Measurements from ENCODE around the gene GRM7. TPM values are rescaled to one million over a fixed set of nuclear protein-coding genes. Genes with fewer than 3 reads are reported as not detected.

Gene GRM7
- total and polyA plus RNA-seq, 2 donors (not counting 1 experiment from before 2014, with no cell fraction given) = not detected

DNA sequence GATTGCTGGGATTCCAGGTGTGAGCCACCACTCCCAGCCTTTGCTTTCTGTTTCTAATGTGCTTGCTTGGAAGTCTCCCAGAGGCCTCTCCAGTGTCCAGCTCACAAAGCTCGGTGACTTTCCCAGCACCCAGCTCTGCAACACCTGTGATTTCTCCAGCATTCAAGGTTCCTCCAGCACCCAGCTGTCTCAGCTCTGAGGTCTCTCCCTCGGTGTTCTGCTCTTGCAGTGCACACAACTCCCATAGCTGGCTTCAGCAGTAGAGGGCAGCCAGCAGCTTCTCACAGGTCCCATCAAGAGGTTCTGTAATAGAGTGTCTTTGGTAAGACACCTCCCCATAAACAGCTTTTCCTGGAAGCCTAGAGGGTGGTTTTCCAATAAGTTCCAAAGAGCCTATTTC, 75.1 kb downstream of the GRM7 start:
- 92% methylated on average over 1 of the region's 2 CpGs for WGBS (ENCODE audit: insufficient coverage)
- no peak for ATAC-seq (ENCODE audit: low read depth)
- POLR2A ChIA-PET = no interaction called here

DNA sequence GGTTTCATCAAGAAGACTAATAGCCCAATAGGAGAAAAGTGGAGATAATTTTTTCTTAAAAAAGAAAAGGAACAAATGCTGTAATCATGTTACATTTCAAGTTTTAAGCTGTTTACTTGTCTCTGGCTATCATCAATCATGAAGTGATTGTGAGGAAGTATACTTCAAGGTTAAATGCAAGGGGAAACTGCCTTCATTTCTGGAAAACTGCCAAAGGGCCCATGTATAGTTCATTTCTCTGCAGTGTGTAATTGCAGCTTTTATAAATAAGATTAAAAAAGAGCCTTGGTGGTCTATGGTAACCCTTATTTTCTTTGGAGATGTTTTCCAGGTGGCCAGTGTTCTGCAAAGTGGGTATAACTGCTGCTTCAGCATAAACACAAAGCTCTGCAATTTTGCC, 101.9 kb downstream of the GRM7 start:
- DNase-seq (no peak), ATAC-seq (ENCODE audit: low read depth) (no peak)
- Histone ChIP-seq H3K4me1 (ENCODE audit: control insufficient read depth in 2 of 2, insufficient read depth in 2 of 2, low read length in 2 of 2) (no peaks in the 10 kb centered on the region), H3K4me3 (ENCODE audit: control extremely low read depth in 1 of 5, extremely low read depth in 1 of 5, insufficient read depth in 1 of 5, low read depth in 2 of 5, low read length in 4 of 5) (no peak overlapping the region), H3K9ac (ENCODE audit: low read length) (no peak overlapping the region), H2AFZ (ENCODE audit: insufficient read depth, low read depth, low read length, poor library complexity, severe bottlenecking) (no peak overlapping the region), H3K36me3 (replicated peaks in 1 of 2; ENCODE audit: control extremely low read depth in 1 of 2, control insufficient read depth in 1 of 2, extremely low read depth in 1 of 2, insufficient read depth in 2 of 2, low read length in 1 of 2) (no peaks in the 10 kb centered on the region), H3K4me2 (replicated peaks; ENCODE audit: low read depth, low read length, poor library complexity, severe bottlenecking) (no peak overlapping the region), H3K27me3 (replicated peaks in 1 of 4; ENCODE audit: control extremely low read depth in 1 of 4, control insufficient read depth in 3 of 4, insufficient read depth in 4 of 4, low read length in 3 of 4) (no peaks in the 10 kb centered on the region), H3K27ac (ENCODE audit: low read length in 2 of 2) (no peak overlapping the region), H3K9me3 (ENCODE audit: control extremely low read depth in 1 of 3, control insufficient read depth in 2 of 3, insufficient read depth in 1 of 3, low read length in 2 of 3) (no peaks in the 10 kb centered on the region), H3K79me2 (ENCODE audit: control insufficient read depth, insufficient read depth, low read length) (no peaks in the 10 kb centered on the region), H4K20me1 (ENCODE audit: control insufficient read depth, insufficient read depth, low read length, poor library complexity, severe bottlenecking) (no peaks in the 10 kb centered on the region)
- TF ChIP-seq, protein P1, sequence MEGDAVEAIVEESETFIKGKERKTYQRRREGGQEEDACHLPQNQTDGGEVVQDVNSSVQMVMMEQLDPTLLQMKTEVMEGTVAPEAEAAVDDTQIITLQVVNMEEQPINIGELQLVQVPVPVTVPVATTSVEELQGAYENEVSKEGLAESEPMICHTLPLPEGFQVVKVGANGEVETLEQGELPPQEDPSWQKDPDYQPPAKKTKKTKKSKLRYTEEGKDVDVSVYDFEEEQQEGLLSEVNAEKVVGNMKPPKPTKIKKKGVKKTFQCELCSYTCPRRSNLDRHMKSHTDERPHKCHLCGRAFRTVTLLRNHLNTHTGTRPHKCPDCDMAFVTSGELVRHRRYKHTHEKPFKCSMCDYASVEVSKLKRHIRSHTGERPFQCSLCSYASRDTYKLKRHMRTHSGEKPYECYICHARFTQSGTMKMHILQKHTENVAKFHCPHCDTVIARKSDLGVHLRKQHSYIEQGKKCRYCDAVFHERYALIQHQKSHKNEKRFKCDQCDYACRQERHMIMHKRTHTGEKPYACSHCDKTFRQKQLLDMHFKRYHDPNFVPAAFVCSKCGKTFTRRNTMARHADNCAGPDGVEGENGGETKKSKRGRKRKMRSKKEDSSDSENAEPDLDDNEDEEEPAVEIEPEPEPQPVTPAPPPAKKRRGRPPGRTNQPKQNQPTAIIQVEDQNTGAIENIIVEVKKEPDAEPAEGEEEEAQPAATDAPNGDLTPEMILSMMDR (IDR thresholded peaks at IDR 0.05) = no peak
- TF ChIP-seq EZH2 (IDR thresholded peaks at IDR 0.05; ENCODE audit: borderline replicate concordance, insufficient read depth, low read depth, low read length, poor library complexity, severe bottlenecking) = no peak
- H3K9me3 Mint-ChIP-seq (ENCODE audit: insufficient read depth) = no peaks in the 10 kb centered on the region
- H3K27me3 Mint-ChIP-seq = no peaks in the 10 kb centered on the region
- ChIA-PET POLR2A (no interaction called here), CTCF (no interaction called here)
- H3K27ac Mint-ChIP-seq = no peak overlapping the region
- no peaks in the 10 kb centered on the region for H3K4me1 Mint-ChIP-seq
- intact Hi-C loops (cut with micrococcal nuclease) = no loop called here
- H3K4me3 Mint-ChIP-seq = no peak overlapping the region

More for the DNA sequence above, 75.1 kb downstream of the GRM7 start:
- Histone ChIP-seq H3K27me3 (replicated peaks in 1 of 4; ENCODE audit: control extremely low read depth in 1 of 4, control insufficient read depth in 3 of 4, insufficient read depth in 4 of 4, low read length in 3 of 4) (no peaks in the 10 kb centered on the region), H2AFZ (ENCODE audit: insufficient read depth, low read depth, low read length, poor library complexity, severe bottlenecking) (no peak overlapping the region), H4K20me1 (ENCODE audit: control insufficient read depth, insufficient read depth, low read length, poor library complexity, severe bottlenecking) (no peaks in the 10 kb centered on the region), H3K27ac (ENCODE audit: low read length in 2 of 2) (no peak overlapping the region), H3K79me2 (ENCODE audit: control insufficient read depth, insufficient read depth, low read length) (no peaks in the 10 kb centered on the region), H3K4me1 (ENCODE audit: control insufficient read depth in 2 of 2, insufficient read depth in 2 of 2, low read length in 2 of 2) (no peaks in the 10 kb centered on the region), H3K9ac (ENCODE audit: low read length) (no peak overlapping the region), H3K9me3 (ENCODE audit: control extremely low read depth in 1 of 3, control insufficient read depth in 2 of 3, insufficient read depth in 1 of 3, low read length in 2 of 3) (peaks cover 0 to 7% (median 0%) of the 10 kb centered on the region in 3 donors), H3K4me2 (replicated peaks; ENCODE audit: low read depth, low read length, poor library complexity, severe bottlenecking) (no peak overlapping the region), H3K4me3 (ENCODE audit: control extremely low read depth in 1 of 5, extremely low read depth in 1 of 5, insufficient read depth in 1 of 5, low read depth in 2 of 5, low read length in 4 of 5) (no peak overlapping the region), H3K36me3 (replicated peaks in 1 of 2; ENCODE audit: control extremely low read depth in 1 of 2, control insufficient read depth in 1 of 2, extremely low read depth in 1 of 2, insufficient read depth in 2 of 2, low read length in 1 of 2) (no peaks in the 10 kb centered on the region)
- H3K9me3 Mint-ChIP-seq (ENCODE audit: insufficient read depth) = peaks cover 4% of the 10 kb centered on the region
- H3K27ac Mint-ChIP-seq = no peak overlapping the region
- H3K4me3 Mint-ChIP-seq = no peak overlapping the region
- CTCF ChIA-PET = no interaction called here
- intact Hi-C loops (cut with micrococcal nuclease) = no loop called here
- H3K27me3 Mint-ChIP-seq = no peaks in the 10 kb centered on the region
- DNase-seq = no peak
- no peaks in the 10 kb centered on the region for H3K4me1 Mint-ChIP-seq
- TF ChIP-seq, protein P1 (IDR thresholded peaks at IDR 0.05) = no peak
- TF ChIP-seq EZH2 (IDR thresholded peaks at IDR 0.05; ENCODE audit: borderline replicate concordance, insufficient read depth, low read depth, low read length, poor library complexity, severe bottlenecking) = no peak
